GM12878 (cell line): ENCODE data around the gene SKAP1.

Source experiments
- CTCF ChIP-seq, 3 experiments: IDR thresholded peaks in 2 of 3; conservative IDR thresholded peaks in 1 of 3; 2 replicates each; pipeline ENCODE4 v1.5.1; 2011; ENCODE audit warnings: low read depth in 3 of 3, low read length in 3 of 3, mild to moderate bottlenecking in 3 of 3, control low read depth in 2 of 3, moderate library complexity in 2 of 3, inconsistent platforms in 1 of 3, mixed read lengths in 1 of 3; ENCODE audit not compliant: control insufficient read depth in 2 of 3, insufficient read depth in 1 of 3; ENCODE audit errors: extremely low read depth in 1 of 3
- ETV6 ChIP-seq, 2 experiments: fragments of 450-650 bp in 1 of 2; IDR thresholded peaks in 1 of 2; conservative IDR thresholded peaks in 1 of 2; 2 replicates each; pipeline ENCODE4 v1.6.1; 2014; ENCODE audit warnings: antibody characterized with exemption in 1 of 2, borderline replicate concordance in 1 of 2, low read depth in 1 of 2, mild to moderate bottlenecking in 1 of 2, moderate library complexity in 1 of 2
- EZH2 ChIP-seq: IDR thresholded peaks from 2 replicates; pipeline ENCODE4 v1.6.1; 2012; ENCODE audit warnings: low read depth, mild to moderate bottlenecking, control low read depth, inconsistent platforms, low read length, borderline replicate concordance; ENCODE audit not compliant: control insufficient read depth
- FOXK2 ChIP-seq: fragments of 450-650 bp; IDR thresholded peaks from 2 replicates; pipeline ENCODE4 v1.6.1; 2017; ENCODE audit warnings: mild to moderate bottlenecking, moderate library complexity
- FOXM1 ChIP-seq: IDR thresholded peaks from 2 replicates; pipeline ENCODE4 v1.6.1; 2012; ENCODE audit warnings: low read depth, mild to moderate bottlenecking, inconsistent platforms, low read length, moderate library complexity
- MAX ChIP-seq: IDR thresholded peaks from 2 replicates; pipeline ENCODE4 v1.6.1; 2012; ENCODE audit warnings: low read depth, low read length, improper control_type of control experiment
- MYC ChIP-seq: IDR thresholded peaks from 2 replicates; pipeline ENCODE4 v1.6.1; 2011; ENCODE audit warnings: mild to moderate bottlenecking, low read length, moderate library complexity, inconsistent platforms; ENCODE audit not compliant: insufficient read depth, insufficient replicate concordance, insufficient read length, severe bottlenecking
- NFIC ChIP-seq: IDR thresholded peaks from 2 replicates; pipeline ENCODE4 v1.6.1; 2012; ENCODE audit warnings: low read depth, mild to moderate bottlenecking, inconsistent platforms, low read length, moderate library complexity
- PAX5 ChIP-seq: IDR thresholded peaks from 2 replicates; pipeline ENCODE4 v1.6.1; 2011; ENCODE audit warnings: low read depth, low read length, borderline replicate concordance
- POLR2AphosphoS5 ChIP-seq: IDR thresholded peaks from 2 replicates; pipeline ENCODE4 v1.6.1; 2011; ENCODE audit warnings: mild to moderate bottlenecking, low read length, inconsistent platforms
- SRF ChIP-seq, 2 experiments: IDR thresholded peaks; 2 replicates each; pipeline ENCODE4 v1.6.1; 2011; ENCODE audit warnings: low read depth in 2 of 2, low read length in 2 of 2, mild to moderate bottlenecking in 1 of 2, moderate library complexity in 1 of 2
- ZSCAN29 ChIP-seq: fragments of 450-650 bp; IDR thresholded peaks from 2 replicates; pipeline ENCODE4 v1.6.1; 2017; ENCODE audit warnings: mild to moderate bottlenecking, moderate library complexity

- TF ChIP-seq MYC (no peak), CTCF (IDR thresholded peaks at IDR 0.05 in 2 of 3, conservative IDR thresholded peaks at IDR 0.05 in 1 of 3; ENCODE audit: control insufficient read depth in 2 of 3, extremely low read depth in 1 of 3, insufficient read depth in 1 of 3, low read depth in 3 of 3, low read length in 3 of 3) (no peak), FOXK2 (no peak), MAX (no peak), FOXM1 (no peak), PAX5 (no peak), ETV6 (conservative IDR thresholded peaks at IDR 0.05 in 1 of 2, IDR thresholded peaks at IDR 0.05 in 1 of 2; ENCODE audit: borderline replicate concordance in 1 of 2, low read depth in 1 of 2) (no peak), SRF (IDR thresholded peaks at IDR 0.05; ENCODE audit: low read depth in 2 of 2, low read length in 2 of 2) (no peak), NFIC (no peak), ZSCAN29 (no peak), POLR2AphosphoS5 (no peak), EZH2 (no peak)
Observed at GRCh38 chr17:48338720-48339119, 91.3 kb downstream of the SKAP1 start.
